HL-60 (cell line): ENCODE data around the gene CHRNB1.

Experiments
- DNase-seq, 2 experiments: peaks; one replicate each; pipeline ENCODE4 v3.0.0-alpha.2; 2010 to 2020; ENCODE audit warnings: low read depth in 1 of 2, low spot score in 1 of 2
- H3K27ac ChIP-seq: fragments of 250-450 bp; sonication (Bioruptor Pico); replicated peaks from 2 replicates; pipeline ENCODE4 v1.5.1; 2020; ENCODE audit warnings: mild to moderate bottlenecking, moderate library complexity
- H3K27me3 ChIP-seq: fragments of 250-450 bp; sonication (Bioruptor Pico); 2 replicates; pipeline ENCODE4 v1.5.1; 2021; ENCODE audit warnings: mild to moderate bottlenecking, moderate library complexity; ENCODE audit not compliant: insufficient read depth, poor library complexity, severe bottlenecking
- H3K4me3 ChIP-seq: replicated peaks from 2 replicates; pipeline ENCODE4 v1.5.1; 2011; ENCODE audit warnings: mild to moderate bottlenecking, control low read depth, low read length; ENCODE audit not compliant: insufficient read depth
- CTCF ChIP-seq: IDR thresholded peaks from one replicate; pipeline ENCODE4 v1.5.1; 2011; ENCODE audit warnings: low read length, control low read depth, inconsistent platforms; ENCODE audit not compliant: insufficient read depth
- GABPA ChIP-seq: IDR thresholded peaks from 2 replicates; pipeline ENCODE4 v1.6.1; 2012; ENCODE audit warnings: low read depth
- POLR2AphosphoS5 ChIP-seq: IDR thresholded peaks from 2 replicates; pipeline ENCODE4 v1.6.1; 2012; ENCODE audit warnings: low read depth
- SPI1 ChIP-seq: IDR thresholded peaks from 2 replicates; pipeline ENCODE4 v1.6.1; 2012; ENCODE audit warnings: low read depth, mild to moderate bottlenecking, borderline replicate concordance
- TF ChIP-seq, protein P1 (sequence below): IDR thresholded peaks from 2 replicates; pipeline ENCODE4 v1.6.1; 2012; ENCODE audit warnings: low read depth; ENCODE audit not compliant: insufficient replicate concordance

CHRNB1 gene

GRCh38 chr17:7423679-7424078 lies 21.2 kb upstream of the CHRNB1 start:
- TF ChIP-seq SPI1, result no peak
- no peak for TF ChIP-seq POLR2AphosphoS5
- TF ChIP-seq, protein P1, sequence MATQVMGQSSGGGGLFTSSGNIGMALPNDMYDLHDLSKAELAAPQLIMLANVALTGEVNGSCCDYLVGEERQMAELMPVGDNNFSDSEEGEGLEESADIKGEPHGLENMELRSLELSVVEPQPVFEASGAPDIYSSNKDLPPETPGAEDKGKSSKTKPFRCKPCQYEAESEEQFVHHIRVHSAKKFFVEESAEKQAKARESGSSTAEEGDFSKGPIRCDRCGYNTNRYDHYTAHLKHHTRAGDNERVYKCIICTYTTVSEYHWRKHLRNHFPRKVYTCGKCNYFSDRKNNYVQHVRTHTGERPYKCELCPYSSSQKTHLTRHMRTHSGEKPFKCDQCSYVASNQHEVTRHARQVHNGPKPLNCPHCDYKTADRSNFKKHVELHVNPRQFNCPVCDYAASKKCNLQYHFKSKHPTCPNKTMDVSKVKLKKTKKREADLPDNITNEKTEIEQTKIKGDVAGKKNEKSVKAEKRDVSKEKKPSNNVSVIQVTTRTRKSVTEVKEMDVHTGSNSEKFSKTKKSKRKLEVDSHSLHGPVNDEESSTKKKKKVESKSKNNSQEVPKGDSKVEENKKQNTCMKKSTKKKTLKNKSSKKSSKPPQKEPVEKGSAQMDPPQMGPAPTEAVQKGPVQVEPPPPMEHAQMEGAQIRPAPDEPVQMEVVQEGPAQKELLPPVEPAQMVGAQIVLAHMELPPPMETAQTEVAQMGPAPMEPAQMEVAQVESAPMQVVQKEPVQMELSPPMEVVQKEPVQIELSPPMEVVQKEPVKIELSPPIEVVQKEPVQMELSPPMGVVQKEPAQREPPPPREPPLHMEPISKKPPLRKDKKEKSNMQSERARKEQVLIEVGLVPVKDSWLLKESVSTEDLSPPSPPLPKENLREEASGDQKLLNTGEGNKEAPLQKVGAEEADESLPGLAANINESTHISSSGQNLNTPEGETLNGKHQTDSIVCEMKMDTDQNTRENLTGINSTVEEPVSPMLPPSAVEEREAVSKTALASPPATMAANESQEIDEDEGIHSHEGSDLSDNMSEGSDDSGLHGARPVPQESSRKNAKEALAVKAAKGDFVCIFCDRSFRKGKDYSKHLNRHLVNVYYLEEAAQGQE, result no peak
- TF ChIP-seq GABPA, result no peak
- no peak for TF ChIP-seq CTCF
- no peaks in the 10 kb centered on the region for H3K27me3 ChIP-seq
- no peak overlapping the region for H3K4me3 ChIP-seq
- DNase-seq, result no peak
- no peak overlapping the region for H3K27ac ChIP-seq

DNA sequence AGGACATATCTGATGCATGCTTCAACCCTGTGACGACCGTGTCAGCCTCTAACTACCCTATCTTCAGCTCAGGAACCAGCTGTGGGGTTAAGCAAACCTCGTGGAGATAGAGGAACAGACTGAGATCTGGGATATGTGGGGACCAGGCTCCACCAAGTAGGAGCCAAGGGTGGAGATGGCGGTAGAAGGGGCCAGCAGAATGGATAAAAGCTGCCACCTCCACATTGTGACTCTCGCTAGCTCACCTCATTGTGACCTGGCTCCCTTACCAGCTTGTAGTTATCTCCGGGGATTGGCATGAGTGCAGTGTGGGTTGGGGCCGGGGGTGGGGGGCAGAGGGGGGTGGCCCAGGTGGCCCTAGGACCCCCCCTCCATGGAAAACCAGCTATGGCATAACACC lies 19.5 kb upstream of the CHRNB1 start, which contains the start of gene SPEM2:
Gene SPEM2, plus strand, starts transcription at position 301 of the 400 bp plus-strand sequence. Its CDS starts 73 bp downstream, at position 374.
- no peaks in the 10 kb centered on the region for H3K27me3 ChIP-seq
- TF ChIP-seq CTCF, result no peak
- TF ChIP-seq SPI1, result no peak
- no peak for TF ChIP-seq POLR2AphosphoS5
- no peak for TF ChIP-seq GABPA
- TF ChIP-seq, protein P1, result no peak
- H3K27ac ChIP-seq, result no peak within 1 kb of the TSS
- DNase-seq, result no peak
- H3K4me3 ChIP-seq, result no peak within 1 kb of the TSS

DNA sequence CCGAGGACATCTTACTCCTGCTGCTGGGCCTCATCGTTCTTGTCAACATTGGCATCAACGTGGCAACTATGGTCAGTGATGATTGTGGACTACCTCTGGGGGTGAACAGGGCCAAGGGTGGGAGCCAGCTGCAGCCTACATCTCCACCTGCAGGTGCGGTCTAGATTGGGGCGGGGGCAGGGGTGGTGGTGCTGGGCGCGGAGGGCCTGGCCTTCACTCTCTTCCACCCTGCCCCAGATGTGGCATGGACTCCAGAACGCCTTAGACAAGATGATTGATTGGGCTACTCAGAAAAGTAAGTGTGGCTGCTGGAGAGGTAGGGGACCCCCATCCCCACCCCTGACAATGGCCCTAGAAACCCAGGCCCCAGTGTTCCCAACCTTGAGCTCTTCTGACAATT lies 19.1 kb upstream of the CHRNB1 start:
- Histone ChIP-seq H3K27me3 (no peaks in the 10 kb centered on the region), H3K27ac (no peak overlapping the region)

More for the DNA sequence above, 19.1 kb upstream of the CHRNB1 start:
- DNase-seq, result no peak
- H3K4me3 ChIP-seq, result no peak overlapping the region
- TF ChIP-seq CTCF (no peak), GABPA (no peak), SPI1 (no peak), POLR2AphosphoS5 (no peak)
- TF ChIP-seq, protein P1, result no peak
